ENCODE results near the gene CLMN. TPM values are rescaled to one million over a fixed set of nuclear protein-coding genes. Genes with fewer than 3 reads are reported as not detected.
A peak's percentile ranks its signal among the peaks of the same experiment; 100 is the strongest.

CLMN gene
- total and polyA plus RNA-seq, 8 donors, result 17.4 to 78.1 (median 59.8) TPM

GRCh38 chr14:95163666-95164065 lies 156.0 kb downstream of the CLMN start:
- Histone ChIP-seq H3K27ac (no peak overlapping the region), H3K9me3 (no peaks in the 10 kb centered on the region), H3K27me3 (no peaks in the 10 kb centered on the region), H3K4me1 (peaks cover 0 to 8% (median 6%) of the 10 kb centered on the region in 3 donors), H3K36me3 (no peaks in the 10 kb centered on the region), H3K4me3 (no peak overlapping the region)
- intact Hi-C loops (cut with DNase I), result no loop called here
- TF ChIP-seq, protein P1, sequence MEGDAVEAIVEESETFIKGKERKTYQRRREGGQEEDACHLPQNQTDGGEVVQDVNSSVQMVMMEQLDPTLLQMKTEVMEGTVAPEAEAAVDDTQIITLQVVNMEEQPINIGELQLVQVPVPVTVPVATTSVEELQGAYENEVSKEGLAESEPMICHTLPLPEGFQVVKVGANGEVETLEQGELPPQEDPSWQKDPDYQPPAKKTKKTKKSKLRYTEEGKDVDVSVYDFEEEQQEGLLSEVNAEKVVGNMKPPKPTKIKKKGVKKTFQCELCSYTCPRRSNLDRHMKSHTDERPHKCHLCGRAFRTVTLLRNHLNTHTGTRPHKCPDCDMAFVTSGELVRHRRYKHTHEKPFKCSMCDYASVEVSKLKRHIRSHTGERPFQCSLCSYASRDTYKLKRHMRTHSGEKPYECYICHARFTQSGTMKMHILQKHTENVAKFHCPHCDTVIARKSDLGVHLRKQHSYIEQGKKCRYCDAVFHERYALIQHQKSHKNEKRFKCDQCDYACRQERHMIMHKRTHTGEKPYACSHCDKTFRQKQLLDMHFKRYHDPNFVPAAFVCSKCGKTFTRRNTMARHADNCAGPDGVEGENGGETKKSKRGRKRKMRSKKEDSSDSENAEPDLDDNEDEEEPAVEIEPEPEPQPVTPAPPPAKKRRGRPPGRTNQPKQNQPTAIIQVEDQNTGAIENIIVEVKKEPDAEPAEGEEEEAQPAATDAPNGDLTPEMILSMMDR (IDR thresholded peaks at IDR 0.05), result no peak
- no peak for FAIRE-seq
- peak in 2 of 4 donors; percentile 28 to 29 for ATAC-seq
- WGBS, 2 donors, result 65 to 69% methylated on average over 3 of the region's 3 CpGs
- DNase-seq, result no peak

DNA sequence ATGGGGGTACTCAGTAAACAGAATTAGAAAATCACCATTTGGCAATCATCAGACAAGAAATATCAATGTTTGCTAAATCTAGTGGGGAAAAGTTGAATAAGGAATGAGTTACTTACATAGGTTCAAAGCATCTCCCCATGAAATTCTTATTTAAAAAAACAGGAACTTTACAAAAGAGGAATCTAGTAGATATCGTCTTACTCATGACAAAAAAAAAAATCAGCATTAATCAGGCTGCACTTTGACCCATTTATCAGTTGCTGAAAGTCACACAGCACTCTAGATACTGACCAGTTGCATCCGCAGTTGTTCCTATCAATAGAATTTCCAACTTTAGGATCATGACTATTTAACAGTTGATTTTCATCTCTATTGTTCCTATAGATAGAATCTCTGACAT lies 156.6 kb downstream of the CLMN start:
- WGBS, 2 donors, result 37 to 42% methylated on average over 2 of the region's 2 CpGs
- peaks cover 5 to 13% (median 6%) of the 10 kb centered on the region in 3 donors for H3K4me1 ChIP-seq
- H3K9me3 ChIP-seq, result no peaks in the 10 kb centered on the region
- no peaks in the 10 kb centered on the region for H3K36me3 ChIP-seq
- TF ChIP-seq, protein P1 (IDR thresholded peaks at IDR 0.05), result no peak
- FAIRE-seq (no peak), ATAC-seq (peak in 1 of 4 donors; percentile 26), DNase-seq (no peak)
- intact Hi-C loops (cut with DNase I), result no loop called here
- no peak overlapping the region for H3K4me3 ChIP-seq
- H3K27me3 ChIP-seq, result no peaks in the 10 kb centered on the region
- no peak overlapping the region for H3K27ac ChIP-seq

- 42 to 43% methylated on average over 2 of the region's 2 CpGs for WGBS, 2 donors
- FAIRE-seq, result no peak
Observed at GRCh38 chr14:95162641-95163040, 157.1 kb downstream of the CLMN start.

GRCh38 chr14:95157327-95158189 lies 162.2 kb downstream of the CLMN start, which contains the start of gene DICER1:
Gene DICER1 (minus strand): TSS chr14:95157529. CDS start chr14:95133458, 24,071 bp downstream.
- peak within 1 kb of the TSS; percentile 93 to 97 (median 96) for H3K27ac ChIP-seq
- no peak for FAIRE-seq
- no peaks in the 10 kb centered on the region for H3K27me3 ChIP-seq
- peak; percentile 97 to 100 (median 99) for DNase-seq
- ATAC-seq, result peak; percentile 93 to 97 (median 94)
- intact Hi-C loops (cut with DNase I), result no loop called here
- no peaks in the 10 kb centered on the region for H3K9me3 ChIP-seq
- TF ChIP-seq, protein P1 (IDR thresholded peaks at IDR 0.05), result no peak
- 0% methylated on average over 68 to 77 of the region's 77 CpGs for WGBS, 2 donors
- no peaks in the 10 kb centered on the region for H3K36me3 ChIP-seq
- peak within 1 kb of the TSS; percentile 73 to 89 (median 80) for H3K4me3 ChIP-seq
- peaks cover 4 to 39% (median 7%) of the 10 kb centered on the region in 3 donors for H3K4me1 ChIP-seq

More at GRCh38 chr14:95162641-95163040, 157.1 kb downstream of the CLMN start:
- Histone ChIP-seq H3K27ac (no peak overlapping the region), H3K4me1 (peaks cover 6 to 14% (median 7%) of the 10 kb centered on the region in 3 donors), H3K27me3 (no peaks in the 10 kb centered on the region), H3K36me3 (no peaks in the 10 kb centered on the region), H3K4me3 (no peak overlapping the region), H3K9me3 (no peaks in the 10 kb centered on the region)
- ATAC-seq, result no peak
- intact Hi-C loops (cut with DNase I), result no loop called here
- DNase-seq, result no peak
- TF ChIP-seq, protein P1 (IDR thresholded peaks at IDR 0.05), result no peak

GRCh38 chr14:95157048-95157326 lies 162.7 kb downstream of the CLMN start:
- Histone ChIP-seq H3K36me3 (no peaks in the 10 kb centered on the region), H3K9me3 (no peaks in the 10 kb centered on the region), H3K27ac (peak overlapping the region; percentile 93 to 97 (median 96)), H3K4me1 (peaks cover 4 to 45% (median 8%) of the 10 kb centered on the region in 3 donors), H3K27me3 (no peaks in the 10 kb centered on the region), H3K4me3 (peak overlapping the region; percentile 73 to 89 (median 80))
- peak in 3 of 4 donors; percentile 15 to 60 (median 36) for ATAC-seq
- no peak for FAIRE-seq
- 0% methylated on average over 21 to 50 of the region's 50 CpGs for WGBS, 2 donors
- intact Hi-C loops (cut with DNase I), result no loop called here
- DNase-seq, result no peak
- TF ChIP-seq, protein P1 (IDR thresholded peaks at IDR 0.05), result no peak
